NCI-H1436 treated with DMSO at 0.1 percent for 48 hours (cell line): Measurements from ENCODE around the gene SH2D2A.

ENCODE experiments used
- DNase-seq: peaks from one replicate; lab custom pipeline; 2025; lab: John Stamatoyannopoulos, UW

SH2D2A gene

GRCh38 chr1:156847591-156848460 is 31.2 kb upstream of the SH2D2A start:
- no peak for DNase-seq

GRCh38 chr1:156846643-156847042 is 30.0 kb upstream of the SH2D2A start:
- DNase-seq, result no peak

GRCh38 chr1:156845953-156846545 is 29.4 kb upstream of the SH2D2A start:
- DNase-seq, result no peak

GRCh38 chr1:156845055-156845952 is 28.7 kb upstream of the SH2D2A start:
- DNase-seq, result no peak

- no peak for DNase-seq
Observed at GRCh38 chr1:156844638-156845037, 28.0 kb upstream of the SH2D2A start.

GRCh38 chr1:156844102-156844501 is 27.5 kb upstream of the SH2D2A start:
- no peak for DNase-seq

- DNase-seq, result no peak
Observed at GRCh38 chr1:156842618-156843300, 26.1 kb upstream of the SH2D2A start.

- no peak for DNase-seq
Observed at GRCh38 chr1:156841295-156841855, 24.7 kb upstream of the SH2D2A start.

GRCh38 chr1:156840898-156841279 is 24.2 kb upstream of the SH2D2A start:
- DNase-seq, result no peak

GRCh38 chr1:156840186-156840897 is 23.7 kb upstream of the SH2D2A start:
- DNase-seq, result no peak

GRCh38 chr1:156839426-156840109 is 22.9 kb upstream of the SH2D2A start:
- no peak for DNase-seq

- no peak for DNase-seq
Observed at GRCh38 chr1:156838972-156839371, 22.3 kb upstream of the SH2D2A start.

- DNase-seq, result no peak
Observed at GRCh38 chr1:156836892-156837291, 20.2 kb upstream of the SH2D2A start.

- DNase-seq, result no peak
Observed at GRCh38 chr1:156836041-156836654, 19.5 kb upstream of the SH2D2A start.

GRCh38 chr1:156834322-156834721 is 17.7 kb upstream of the SH2D2A start:
- no peak for DNase-seq

GRCh38 chr1:156833603-156834002 is 17.0 kb upstream of the SH2D2A start:
- DNase-seq, result no peak

GRCh38 chr1:156832434-156832833 is 15.8 kb upstream of the SH2D2A start:
- DNase-seq, result no peak

- DNase-seq, result no peak
Observed at GRCh38 chr1:156828400-156829124, 11.9 kb upstream of the SH2D2A start.

- no peak for DNase-seq
Observed at GRCh38 chr1:156826630-156827029, 10.0 kb upstream of the SH2D2A start.
